HepG2 (cell line): ENCODE measurements around the gene DOCK10. TPM values are rescaled to one million over a fixed set of nuclear protein-coding genes. Genes with fewer than 3 reads are reported as not detected.
A peak's percentile ranks its signal among the peaks of the same experiment; 100 is the strongest.

ENCODE experiments used
- ATAC-seq: fragments of 200-7000 bp; cut with Tn5 transposase; 3 replicates; pipeline ENCODE4 v1.9.1; 2020; ENCODE audit warnings: mild to moderate bottlenecking, moderate library complexity
- BruUV-seq: library from RNA; stranded (reverse); fragments of 400-500 nt; replicated peaks from 2 replicates; lab custom pipeline; 2021; lab: Mats Ljungman, UMichigan
- CTCF ChIA-PET: fragments of 300-600 bp; formaldehyde crosslinking; extraction: SDS; loops from one replicate; lab custom pipeline; 2021; ENCODE audit warnings: low total read pairs, inconsistent platforms, low intra/inter-chr PET ratio; lab: Yijun Ruan, JAX
- POLR2A ChIA-PET: fragments of 350-600 bp; sonication (Branson Sonifier 250); formaldehyde crosslinking; loops from one replicate; lab custom pipeline; 2020; ENCODE audit warnings: antibody characterized with exemption, inconsistent platforms; lab: Yijun Ruan, JAX
- DNase-seq: peaks from one replicate; pipeline ENCODE4 v3.0.0-alpha.2; 2015; ENCODE audit warnings: low spot score
- FAIRE-seq: peaks from 3 replicates; lab custom pipeline; 2011; peaks lifted over from hg19 to GRCh38; lab: Jason Lieb, UNC
- H2AFZ ChIP-seq: one replicate; pipeline ENCODE4 v1.6.1; 2011; ENCODE audit warnings: low read length, inconsistent platforms
- H3K27ac ChIP-seq: fragments of 300-600 bp; 3 replicates; pipeline ENCODE4 v1.8.0; 2011; ENCODE audit warnings: mixed run types, mild to moderate bottlenecking, mixed read lengths, low read length, inconsistent platforms; ENCODE audit not compliant: insufficient read depth; ENCODE audit errors: extremely low read length
- H3K27me3 ChIP-seq, 2 experiments: fragments of 200-600 bp in 1 of 2; 2 replicates in 1 of 2; 3 replicates in 1 of 2; pipeline versions ENCODE4 v1.6.0 to v1.8.0; 2011; ENCODE audit warnings: low read length in 2 of 2, mild to moderate bottlenecking in 2 of 2, moderate library complexity in 2 of 2, inconsistent platforms in 1 of 2; ENCODE audit not compliant: insufficient read depth in 2 of 2, control insufficient read depth in 1 of 2
- H3K36me3 ChIP-seq, 2 experiments: fragments of 200-600 bp in 1 of 2; replicated peaks in 1 of 2; 2 replicates in 1 of 2; 3 replicates in 1 of 2; pipeline versions ENCODE4 v1.5.1 to v1.8.0; 2011; ENCODE audit warnings: low read length in 2 of 2, inconsistent platforms in 1 of 2; ENCODE audit not compliant: insufficient read depth in 2 of 2, control insufficient read depth in 1 of 2
- H3K4me1 ChIP-seq: 2 replicates; pipeline ENCODE4 v1.5.1; 2012; ENCODE audit warnings: low read length, inconsistent platforms; ENCODE audit not compliant: insufficient read depth
- H3K4me2 ChIP-seq: 2 replicates; pipeline ENCODE4 v1.6.0; 2011; ENCODE audit warnings: low read depth, low read length, inconsistent platforms
- H3K4me3 ChIP-seq, 3 experiments: fragments of 200-600 bp in 1 of 3; sonication (generic), shearing (Covaris generic) in 1 of 3; replicated peaks in 1 of 3; 2 replicates each; pipeline ENCODE4 v1.5.1; 2011 to 2016; ENCODE audit warnings: low read length in 3 of 3, inconsistent platforms in 2 of 3, low read depth in 2 of 3, mild to moderate bottlenecking in 2 of 3, control low read depth in 1 of 3, mixed read lengths in 1 of 3; ENCODE audit not compliant: insufficient read depth in 1 of 3
- H3K79me2 ChIP-seq: one replicate; pipeline ENCODE4 v1.6.1; 2011; ENCODE audit warnings: low read length, inconsistent platforms; ENCODE audit not compliant: insufficient read depth
- H3K9ac ChIP-seq: 2 replicates; pipeline ENCODE4 v1.6.0; 2011; ENCODE audit warnings: mild to moderate bottlenecking, low read depth, low read length, inconsistent platforms; ENCODE audit not compliant: insufficient read depth
- H3K9me3 ChIP-seq: 2 replicates; pipeline ENCODE4 v1.5.1; 2012; ENCODE audit warnings: mild to moderate bottlenecking, low read length
- H4K20me1 ChIP-seq: 2 replicates; pipeline ENCODE4 v1.6.0; 2011; ENCODE audit warnings: inconsistent platforms, mild to moderate bottlenecking, low read length, moderate library complexity; ENCODE audit not compliant: insufficient read depth
- ATF7 ChIP-seq, 2 experiments: fragments of 450-650 bp in 1 of 2; sonication (generic) in 1 of 2; formaldehyde crosslinking in 1 of 2; IDR thresholded peaks; 2 replicates each; pipeline versions ENCODE4 v1.4.0 to v1.6.1; 2016 to 2020; ENCODE audit warnings: antibody characterized with exemption in 1 of 2, mild to moderate bottlenecking in 1 of 2, missing genetic modification reagents in 1 of 2
- KDM2A ChIP-seq: sonication (generic); formaldehyde crosslinking; IDR thresholded peaks from 2 replicates; pipeline ENCODE4 v1.4.0; 2020; ENCODE audit warnings: low read depth, missing genetic modification reagents, borderline replicate concordance
- SP2 ChIP-seq: sonication (generic); formaldehyde crosslinking; IDR thresholded peaks from 2 replicates; pipeline ENCODE4 v1.5.1; 2020; ENCODE audit warnings: mild to moderate bottlenecking, missing genetic modification reagents
- ZBTB39 ChIP-seq: sonication (generic); formaldehyde crosslinking; IDR thresholded peaks from 2 replicates; pipeline ENCODE4 v1.5.0; 2020; ENCODE audit warnings: missing genetic modification reagents
- WGBS: methylation state at CpG from one replicate; pipeline ENCODE4 v1.1.6; 2017; ENCODE audit warnings: low lambda C conversion rate; 5-methylcytosine and 5-hydroxymethylcytosine counted together
- in situ Hi-C: cut with HindIII; loops from 2 replicates; pipeline ENCODE4 v1.10.0; 2017; ENCODE audit warnings: low pct_unique_long_range_greater_than_20kb; ENCODE audit not compliant: extremely low pct_ligation_motif_present
- intact Hi-C: fragments of 100-400 bp; cut with micrococcal nuclease; formaldehyde crosslinking; loops from one replicate; pipeline ENCODE4 v1.10.0; 2022; ENCODE audit not compliant: unreplicated experiment
- polyA plus RNA-seq, 8 experiments: library from polyadenylated mRNA; depleted of rRNA in 3 of 8; stranded (reverse) in 7 of 8; unstranded in 1 of 8; fragments of >200 nt; fragmentation: Illumina TruSeq in 4 of 8; extraction: Trizol in 4 of 8; gene quantifications; 2 replicates each; pipeline versions ENCODE4 v1.2.1 to v1.2.3, GENCODE V29; 2011 to 2016; ENCODE audit warnings: low read depth in 4 of 8, missing spikeins in 1 of 8, mixed read lengths in 1 of 8; ENCODE audit not compliant: insufficient read depth in 1 of 8
- total RNA-seq, 5 experiments: library from RNA; depleted of rRNA; stranded (reverse); fragments of >200 nt; fragmentation: Illumina TruSeq; extraction: Trizol; gene quantifications; 2 replicates each; pipeline ENCODE4 v1.2.3, GENCODE V29; 2016; ENCODE audit warnings: low read depth in 1 of 5
- TF ChIP-seq, protein P1 (sequence below): sonication (generic); formaldehyde crosslinking; IDR thresholded peaks from 2 replicates; pipeline ENCODE4 v1.5.0; 2020; ENCODE audit warnings: missing genetic modification reagents

The DOCK10 gene
- total and polyA plus RNA-seq, 2 of the 13 experiments (the other 11 are each of a cell fraction or from before 2014, with no cell fraction given): not detected

DNA sequence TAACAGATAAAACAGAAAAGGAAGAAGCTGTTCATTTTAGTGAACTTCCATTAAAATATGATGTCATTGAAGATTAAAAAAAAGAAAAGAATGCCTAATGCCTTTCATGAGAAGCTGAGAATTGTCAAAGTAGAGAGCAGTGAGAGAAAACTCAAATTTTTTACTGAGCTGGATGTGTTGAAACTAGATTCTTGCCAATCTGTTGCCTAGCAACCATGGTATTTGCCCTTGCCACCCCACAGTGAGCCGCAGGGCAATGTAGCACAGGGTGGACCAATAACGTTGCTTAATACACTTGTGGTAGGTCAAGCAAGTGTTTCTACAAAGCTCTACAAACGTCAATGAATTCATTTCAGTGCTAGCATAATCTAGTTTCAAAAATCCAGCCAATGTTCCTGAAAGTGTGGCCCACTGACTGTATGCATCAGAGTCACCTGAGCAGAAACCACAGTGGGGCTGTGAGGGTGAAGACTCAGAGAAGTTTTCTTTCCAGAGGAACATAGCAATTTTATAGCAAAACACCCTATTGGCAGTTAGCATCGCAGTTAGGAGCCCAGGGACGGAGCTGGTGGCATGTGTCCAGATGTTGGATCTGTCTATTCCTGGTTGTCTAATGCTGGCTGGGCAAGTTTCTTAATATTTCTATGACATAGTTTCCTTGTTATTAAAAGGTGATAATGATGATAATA lies 132.2 kb downstream of the DOCK10 start:
- no peak overlapping the region for H3K27ac ChIP-seq
- no peaks in the 10 kb centered on the region for H3K27me3 ChIP-seq
- POLR2A ChIA-PET: no interaction called here
- no peak overlapping the region for H3K4me3 ChIP-seq
- no peaks in the 10 kb centered on the region for H3K36me3 ChIP-seq
- in situ Hi-C loops: no loop called here
- H2AFZ ChIP-seq: no peak overlapping the region
- CTCF ChIA-PET: no interaction called here
- H4K20me1 ChIP-seq: no peaks in the 10 kb centered on the region
- WGBS: 5% methylated on average over 5 of the region's 5 CpGs
- DNase-seq (no peak), FAIRE-seq (no peak), ATAC-seq (no peak)
- no peak overlapping the region for H3K4me2 ChIP-seq
- H3K9ac ChIP-seq: no peak overlapping the region
- intact Hi-C loops: no loop called here
- TF ChIP-seq, protein P1, sequence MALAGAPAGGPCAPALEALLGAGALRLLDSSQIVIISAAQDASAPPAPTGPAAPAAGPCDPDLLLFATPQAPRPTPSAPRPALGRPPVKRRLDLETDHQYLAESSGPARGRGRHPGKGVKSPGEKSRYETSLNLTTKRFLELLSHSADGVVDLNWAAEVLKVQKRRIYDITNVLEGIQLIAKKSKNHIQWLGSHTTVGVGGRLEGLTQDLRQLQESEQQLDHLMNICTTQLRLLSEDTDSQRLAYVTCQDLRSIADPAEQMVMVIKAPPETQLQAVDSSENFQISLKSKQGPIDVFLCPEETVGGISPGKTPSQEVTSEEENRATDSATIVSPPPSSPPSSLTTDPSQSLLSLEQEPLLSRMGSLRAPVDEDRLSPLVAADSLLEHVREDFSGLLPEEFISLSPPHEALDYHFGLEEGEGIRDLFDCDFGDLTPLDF (CRISPR knock-in tag): no peak
- TF ChIP-seq ATF7 (IDR thresholded peaks at IDR 0.05) (peak; percentile 83), ATF7 (CRISPR knock-in tag; IDR thresholded peaks at IDR 0.05) (no peak)
- no peaks in the 10 kb centered on the region for H3K9me3 ChIP-seq
- H3K79me2 ChIP-seq: no peaks in the 10 kb centered on the region
- no peaks in the 10 kb centered on the region for H3K4me1 ChIP-seq
- BruUV-seq: no TSS peak

- no peak overlapping the region for H3K27ac ChIP-seq
- no peaks in the 10 kb centered on the region for H3K36me3 ChIP-seq
- no peaks in the 10 kb centered on the region for H3K9me3 ChIP-seq
- no peak for FAIRE-seq
- no peak overlapping the region for H3K4me2 ChIP-seq
- no peak overlapping the region for H3K4me3 ChIP-seq
- TF ChIP-seq ZBTB39: no peak
- TF ChIP-seq KDM2A (CRISPR knock-in tag): no peak
- no peak for TF ChIP-seq SP2 (CRISPR knock-in tag)
- H2AFZ ChIP-seq: no peak overlapping the region
- intact Hi-C loops (no loop called here), in situ Hi-C loops (no loop called here)
- POLR2A ChIA-PET: no interaction called here
- BruUV-seq: no TSS peak
- WGBS: 2% methylated on average over 2 of the region's 2 CpGs
- no peak for ATAC-seq
- DNase-seq: no peak
- no peaks in the 10 kb centered on the region for H3K79me2 ChIP-seq
- no peaks in the 10 kb centered on the region for H4K20me1 ChIP-seq
- no peak overlapping the region for H3K9ac ChIP-seq
- CTCF ChIA-PET: no interaction called here
- no peaks in the 10 kb centered on the region for H3K27me3 ChIP-seq
- no peaks in the 10 kb centered on the region for H3K4me1 ChIP-seq
Observed at GRCh38 chr2:224908818-224909217, 133.4 kb downstream of the DOCK10 start.
